HEK293 (cell line): Measurements from ENCODE around the gene ARL15.

ENCODE experiments used
- CTCF ChIP-seq: fragments of 450-650 bp; formaldehyde crosslinking; IDR thresholded peaks from 2 replicates; pipeline ENCODE4 v1.5.1; 2016; ENCODE audit warnings: missing biosample characterization, missing genetic modification characterization
- HOXA7 ChIP-seq: sonication (generic); formaldehyde crosslinking; IDR thresholded peaks from 2 replicates; pipeline ENCODE4 v1.8.1; 2022; ENCODE audit warnings: missing genetic modification reagents, borderline replicate concordance
- KLF9 ChIP-seq: fragments of 450-650 bp; formaldehyde crosslinking; IDR thresholded peaks from 2 replicates; pipeline ENCODE4 v1.5.1; 2016; ENCODE audit warnings: missing biosample characterization, missing genetic modification characterization, low read depth
- MEIS1 ChIP-seq: sonication (generic); formaldehyde crosslinking; IDR thresholded peaks from 2 replicates; pipeline ENCODE4 v1.8.1; 2022; ENCODE audit warnings: missing genetic modification reagents, mild to moderate bottlenecking, borderline replicate concordance
- SALL2 ChIP-seq: fragments of 450-650 bp; formaldehyde crosslinking; IDR thresholded peaks from 2 replicates; pipeline ENCODE4 v1.5.0; 2017; ENCODE audit warnings: missing biosample characterization, mild to moderate bottlenecking, missing genetic modification characterization, borderline replicate concordance
- ZBTB11 ChIP-seq: fragments of 450-650 bp; formaldehyde crosslinking; conservative IDR thresholded peaks from 2 replicates; pipeline ENCODE4 v1.5.1; 2016; ENCODE audit warnings: low read depth, missing biosample characterization, missing genetic modification characterization
- ZBTB20 ChIP-seq: fragments of 450-650 bp; formaldehyde crosslinking; IDR thresholded peaks from 2 replicates; pipeline ENCODE4 v1.5.1; 2016; ENCODE audit warnings: missing biosample characterization, missing genetic modification characterization
- ZBTB7A ChIP-seq: fragments of 450-650 bp; formaldehyde crosslinking; IDR thresholded peaks from 2 replicates; pipeline ENCODE4 v1.5.1; 2016; ENCODE audit warnings: low read depth, missing biosample characterization, missing genetic modification characterization
- ZNF274 ChIP-seq, 2 experiments: fragments of 200-500 bp in 1 of 2; fragments of 450-650 bp in 1 of 2; sonication (Bioruptor generic) in 1 of 2; formaldehyde crosslinking in 1 of 2; IDR thresholded peaks; 2 replicates each; pipeline versions ENCODE4 v1.5.1 to v1.6.1; 2014 to 2016; ENCODE audit warnings: borderline replicate concordance in 1 of 2, inconsistent platforms in 1 of 2, low read length in 1 of 2, missing biosample characterization in 1 of 2, missing genetic modification characterization in 1 of 2
- ZSCAN30 ChIP-seq: fragments of 450-650 bp; IDR thresholded peaks from 2 replicates; pipeline ENCODE4 v1.5.1; 2018; ENCODE audit warnings: missing biosample characterization, mild to moderate bottlenecking, missing genetic modification characterization, moderate library complexity

GRCh38 chr5:53972314-53972713 lies 338.1 kb downstream of the ARL15 start:
- TF ChIP-seq ZBTB7A (no peak), HOXA7 (CRISPR knock-in tag) (no peak), CTCF (tag by site-specific recombination) (no peak), ZBTB20 (tag by site-specific recombination) (no peak), ZNF274 (IDR thresholded peaks at IDR 0.05; ENCODE audit: low read length) (no peak), ZNF274 (tag by site-specific recombination; IDR thresholded peaks at IDR 0.05; ENCODE audit: borderline replicate concordance) (no peak), ZBTB11 (no peak), SALL2 (tag by site-specific recombination) (no peak), MEIS1 (CRISPR knock-in tag) (no peak), KLF9 (tag by site-specific recombination) (no peak), ZSCAN30 (tag by site-specific recombination) (no peak)
